ENCODE results near the gene RETN.
A peak's percentile ranks its signal among the peaks of the same experiment; 100 is the strongest.

RETN gene

DNA sequence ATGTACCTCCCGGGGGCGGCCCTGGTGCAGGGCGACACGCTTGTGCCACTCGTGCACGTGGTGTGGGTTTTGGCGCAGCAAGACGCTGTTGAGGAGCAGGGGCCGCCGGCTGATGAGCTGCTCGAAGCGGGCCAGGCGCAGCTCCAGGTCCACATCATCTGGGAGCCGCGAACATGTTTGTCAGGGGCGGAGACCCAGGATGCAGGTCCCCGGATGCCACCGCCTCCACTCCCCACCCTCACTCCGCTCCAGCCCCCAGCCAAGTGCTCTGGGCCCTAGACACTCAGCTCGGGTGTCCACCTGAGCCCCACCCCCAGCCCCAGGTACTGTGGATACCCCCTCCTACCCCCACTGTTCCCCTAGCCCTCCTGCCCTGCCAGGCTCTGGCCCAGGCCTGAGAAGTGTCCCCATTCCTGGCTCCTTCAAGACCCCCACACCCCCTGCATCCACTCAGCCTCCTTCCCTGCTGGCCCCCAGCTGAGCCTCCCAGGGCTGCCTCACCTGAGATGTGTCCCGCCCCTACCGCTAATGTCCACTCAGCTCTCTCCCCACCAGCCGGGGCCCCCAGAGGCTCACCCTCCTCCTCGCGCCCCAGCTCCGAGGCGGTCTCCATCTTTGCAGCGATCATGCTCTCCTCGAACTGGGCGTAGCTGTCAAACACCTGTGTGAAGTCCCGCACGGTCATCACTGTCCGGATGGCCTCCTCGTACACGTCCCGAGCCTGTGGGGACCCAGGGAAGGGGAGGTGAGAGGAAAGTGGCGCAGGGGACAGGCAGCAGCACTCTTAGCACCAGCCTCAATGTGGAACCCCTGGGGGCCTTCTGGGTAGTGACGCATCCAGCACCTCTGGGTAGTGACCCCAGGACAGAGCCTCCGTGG is 44.9 kb upstream of the RETN start:
- no peak overlapping the region for H3K4me3 ChIP-seq (ENCODE audit: low read depth, low read length)
- H3K27me3 ChIP-seq (ENCODE audit: insufficient read depth, low read depth, severe bottlenecking) = no peaks in the 10 kb centered on the region
- H3K27ac ChIP-seq = no peak overlapping the region
- TF ChIP-seq, protein P1, sequence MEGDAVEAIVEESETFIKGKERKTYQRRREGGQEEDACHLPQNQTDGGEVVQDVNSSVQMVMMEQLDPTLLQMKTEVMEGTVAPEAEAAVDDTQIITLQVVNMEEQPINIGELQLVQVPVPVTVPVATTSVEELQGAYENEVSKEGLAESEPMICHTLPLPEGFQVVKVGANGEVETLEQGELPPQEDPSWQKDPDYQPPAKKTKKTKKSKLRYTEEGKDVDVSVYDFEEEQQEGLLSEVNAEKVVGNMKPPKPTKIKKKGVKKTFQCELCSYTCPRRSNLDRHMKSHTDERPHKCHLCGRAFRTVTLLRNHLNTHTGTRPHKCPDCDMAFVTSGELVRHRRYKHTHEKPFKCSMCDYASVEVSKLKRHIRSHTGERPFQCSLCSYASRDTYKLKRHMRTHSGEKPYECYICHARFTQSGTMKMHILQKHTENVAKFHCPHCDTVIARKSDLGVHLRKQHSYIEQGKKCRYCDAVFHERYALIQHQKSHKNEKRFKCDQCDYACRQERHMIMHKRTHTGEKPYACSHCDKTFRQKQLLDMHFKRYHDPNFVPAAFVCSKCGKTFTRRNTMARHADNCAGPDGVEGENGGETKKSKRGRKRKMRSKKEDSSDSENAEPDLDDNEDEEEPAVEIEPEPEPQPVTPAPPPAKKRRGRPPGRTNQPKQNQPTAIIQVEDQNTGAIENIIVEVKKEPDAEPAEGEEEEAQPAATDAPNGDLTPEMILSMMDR (IDR thresholded peaks at IDR 0.05; ENCODE audit: low read depth, low read length) = no peak
- H3K36me3 ChIP-seq = peaks cover 59% of the 10 kb centered on the region
- no peaks in the 10 kb centered on the region for H3K9me3 ChIP-seq (ENCODE audit: severe bottlenecking)
- no peak for DNase-seq

DNA sequence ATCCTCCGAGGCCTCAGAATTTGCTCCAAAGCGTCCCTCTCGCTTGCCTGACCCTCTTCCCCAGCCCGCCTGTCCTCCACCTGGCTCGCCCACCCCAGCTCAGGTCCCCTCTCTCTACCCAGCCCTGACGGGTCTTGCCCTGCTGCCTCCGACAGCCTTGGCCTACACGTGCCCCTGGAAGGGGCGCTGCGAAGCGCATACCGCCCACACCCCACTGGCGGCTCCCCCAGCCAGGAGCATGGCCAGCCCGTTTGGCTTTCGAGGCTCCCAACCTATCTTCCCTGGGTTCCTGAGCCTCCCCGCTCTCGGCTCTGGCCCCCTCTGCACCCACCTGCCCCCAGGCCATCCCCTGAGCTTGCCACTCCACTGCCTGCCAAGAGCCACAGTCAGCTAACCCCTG is 44.0 kb upstream of the RETN start:
- DNase-seq = no peak
- TF ChIP-seq, protein P1 (IDR thresholded peaks at IDR 0.05; ENCODE audit: low read depth, low read length) = no peak
- H3K27me3 ChIP-seq (ENCODE audit: insufficient read depth, low read depth, severe bottlenecking) = no peaks in the 10 kb centered on the region
- peaks cover 59% of the 10 kb centered on the region for H3K36me3 ChIP-seq
- no peak overlapping the region for H3K4me3 ChIP-seq (ENCODE audit: low read depth, low read length)
- H3K9me3 ChIP-seq (ENCODE audit: severe bottlenecking) = no peaks in the 10 kb centered on the region
- no peak overlapping the region for H3K27ac ChIP-seq

DNA sequence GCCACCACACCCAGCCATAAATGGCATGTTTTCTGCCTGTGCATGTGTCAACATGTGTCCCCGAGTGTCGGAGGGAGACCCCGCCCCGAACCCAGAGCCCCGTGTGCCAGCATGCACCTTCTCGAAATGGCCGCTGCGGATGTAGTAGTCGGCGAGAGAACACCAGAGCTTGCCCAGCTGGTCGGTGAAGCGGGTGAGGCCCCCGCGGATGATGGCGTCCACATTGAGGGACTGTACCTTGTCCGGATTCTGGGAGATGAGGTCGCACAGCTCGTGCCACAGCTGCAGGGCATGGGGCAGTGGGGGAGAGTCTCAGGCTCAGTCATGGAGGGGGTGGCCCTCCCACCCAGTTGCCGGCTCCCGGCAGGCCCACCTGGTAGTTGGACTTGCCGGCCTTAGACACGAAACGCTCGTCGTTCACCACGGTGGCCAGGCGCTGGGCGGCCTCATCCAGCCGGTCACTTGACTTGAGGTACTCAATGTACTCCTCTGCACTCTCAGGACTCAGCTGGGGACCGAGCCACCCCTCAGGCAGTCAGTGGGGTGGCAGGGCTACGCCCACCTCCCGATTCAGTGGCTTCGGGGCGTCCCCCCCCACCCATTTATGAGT is 43.0 kb upstream of the RETN start:
- TF ChIP-seq, protein P1 (IDR thresholded peaks at IDR 0.05; ENCODE audit: low read depth, low read length) = no peak
- DNase-seq = no peak
- H3K4me3 ChIP-seq (ENCODE audit: low read depth, low read length) = no peak overlapping the region

GRCh38 chr19:7627166-7627565 is 41.7 kb upstream of the RETN start:
- TF ChIP-seq, protein P1 (IDR thresholded peaks at IDR 0.05; ENCODE audit: low read depth, low read length) = no peak
- H3K36me3 ChIP-seq = peaks cover 44% of the 10 kb centered on the region
- H3K27ac ChIP-seq = no peak overlapping the region
- no peak overlapping the region for H3K4me3 ChIP-seq (ENCODE audit: low read depth, low read length)
- H3K27me3 ChIP-seq (ENCODE audit: insufficient read depth, low read depth, severe bottlenecking) = no peaks in the 10 kb centered on the region
- H3K9me3 ChIP-seq (ENCODE audit: severe bottlenecking) = no peaks in the 10 kb centered on the region
- no peak for DNase-seq

More for the DNA sequence above, 43.0 kb upstream of the RETN start:
- Histone ChIP-seq H3K27ac (no peak overlapping the region), H3K9me3 (ENCODE audit: severe bottlenecking) (no peaks in the 10 kb centered on the region), H3K27me3 (ENCODE audit: insufficient read depth, low read depth, severe bottlenecking) (no peaks in the 10 kb centered on the region), H3K36me3 (peaks cover 49% of the 10 kb centered on the region)

DNA sequence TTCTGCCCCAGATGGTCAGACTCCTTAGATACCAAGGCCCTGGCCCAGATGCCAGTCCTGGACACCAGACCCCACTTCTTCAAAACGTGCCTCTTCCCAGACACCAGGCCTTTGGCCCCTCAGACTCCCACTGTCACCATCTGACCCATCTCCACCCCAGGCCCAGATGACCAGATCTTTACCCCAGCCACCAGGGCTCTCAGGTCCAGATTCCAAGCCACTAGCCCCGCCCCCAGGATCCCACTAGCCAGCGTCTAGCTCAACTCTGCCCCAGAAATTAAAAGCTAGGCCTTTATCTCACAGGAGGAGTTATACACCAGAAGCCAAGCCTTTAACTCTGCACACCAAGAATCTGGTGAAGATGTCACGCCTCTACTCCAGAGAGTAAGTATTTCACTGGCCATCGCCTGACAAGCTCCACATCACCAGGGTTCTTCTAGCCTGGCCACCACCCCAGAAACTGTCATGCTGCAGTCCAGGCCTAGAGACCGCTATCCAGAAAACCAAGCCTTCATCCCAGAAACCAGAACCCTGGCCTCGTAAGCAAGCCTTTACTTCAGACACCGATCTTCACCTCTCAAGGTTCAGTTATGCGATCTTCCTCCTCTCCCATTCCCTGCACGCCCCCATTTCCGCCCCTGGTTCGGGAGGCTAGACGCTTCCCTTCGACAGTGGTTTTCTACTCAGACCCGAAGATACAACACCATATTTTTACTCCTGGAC is 40.1 kb upstream of the RETN start:
- peak overlapping the region; percentile 82 for H3K27ac ChIP-seq
- H3K27me3 ChIP-seq (ENCODE audit: insufficient read depth, low read depth, severe bottlenecking) = no peaks in the 10 kb centered on the region
- H3K4me3 ChIP-seq (ENCODE audit: low read depth, low read length) = peak overlapping the region; percentile 92
- H3K36me3 ChIP-seq = peaks cover 37% of the 10 kb centered on the region
- TF ChIP-seq, protein P1 (IDR thresholded peaks at IDR 0.05; ENCODE audit: low read depth, low read length) = no peak
- no peaks in the 10 kb centered on the region for H3K9me3 ChIP-seq (ENCODE audit: severe bottlenecking)
- DNase-seq = no peak

Measured in WERI-Rb-1 (cell line).